K562 (cell line): ENCODE measurements around the gene CFAP92. TPM values are rescaled to one million over a fixed set of nuclear protein-coding genes. Genes with fewer than 3 reads are reported as not detected.

ENCODE experiments used
- ATF7 ChIP-seq: fragments of 450-650 bp; IDR thresholded peaks from 2 replicates; pipeline ENCODE4 v1.7.1; 2014; ENCODE audit warnings: mild to moderate bottlenecking, moderate library complexity
- CTBP1 ChIP-seq: fragments of 450-650 bp; IDR thresholded peaks from 2 replicates; pipeline ENCODE4 v1.6.1; 2016; ENCODE audit warnings: borderline replicate concordance
- FIP1L1 ChIP-seq: fragments of 200-400 bp; formaldehyde crosslinking; IDR thresholded peaks from 2 replicates; pipeline ENCODE4 v1.6.1; 2018; ENCODE audit warnings: mild to moderate bottlenecking, low read depth, low read length; ENCODE audit not compliant: poor library complexity, severe bottlenecking
- GTF2F1 ChIP-seq: IDR thresholded peaks from 2 replicates; pipeline ENCODE4 v1.6.1; 2011; ENCODE audit warnings: low read depth, low read length, improper control_type of control experiment
- HDAC2 ChIP-seq: fragments of 450-650 bp; IDR thresholded peaks from 2 replicates; pipeline ENCODE4 v1.6.1; 2016; ENCODE audit warnings: mild to moderate bottlenecking
- MAFG ChIP-seq: fragments of 450-650 bp; conservative IDR thresholded peaks from 2 replicates; pipeline ENCODE4 v1.6.1; 2016; ENCODE audit warnings: missing genetic modification characterization, missing compliant biosample characterization
- MECOM ChIP-seq: fragments of 250-450 bp; sonication (Bioruptor Pico); IDR thresholded peaks from 2 replicates; pipeline ENCODE4 v1.8.0; 2022; ENCODE audit warnings: inconsistent platforms
- MEF2D ChIP-seq: conservative IDR thresholded peaks from 2 replicates; pipeline ENCODE4 v1.6.1; 2016; ENCODE audit warnings: low read depth, missing genetic modification characterization, missing compliant biosample characterization
- MITF ChIP-seq: IDR thresholded peaks from 2 replicates; pipeline ENCODE4 v1.6.1; 2014; ENCODE audit warnings: antibody characterized with exemption
- PHF20 ChIP-seq: fragments of 450-650 bp; IDR thresholded peaks from 2 replicates; pipeline ENCODE4 v1.6.1; 2018; ENCODE audit not compliant: partially characterized antibody
- POLR2G ChIP-seq: fragments of 200-400 bp; formaldehyde crosslinking; IDR thresholded peaks from 2 replicates; pipeline ENCODE4 v1.6.1; 2017; ENCODE audit warnings: low read depth, mild to moderate bottlenecking, antibody characterized with exemption, low read length, moderate library complexity
- RBBP5 ChIP-seq: fragments of 200-600 bp; sonication (generic); IDR thresholded peaks from 2 replicates; pipeline ENCODE4 v1.6.1; 2012; ENCODE audit warnings: borderline replicate concordance, mild to moderate bottlenecking, low read length, control low read depth, inconsistent platforms; ENCODE audit not compliant: insufficient read depth, poor library complexity, severe bottlenecking
- SMARCC2 ChIP-seq: fragments of 450-650 bp; IDR thresholded peaks from 2 replicates; pipeline ENCODE4 v1.6.1; 2017; ENCODE audit warnings: antibody characterized with exemption, moderate library complexity, mild to moderate bottlenecking, low read depth
- SREBF1 ChIP-seq: fragments of 150-350 bp; IDR thresholded peaks from 2 replicates; pipeline ENCODE4 v1.6.1; 2014; ENCODE audit warnings: antibody characterized with exemption, low read depth, low read length, borderline replicate concordance
- SRSF7 ChIP-seq: fragments of 200-400 bp; formaldehyde crosslinking; optimal IDR thresholded peaks from 2 replicates; pipeline ENCODE3; 2017; ENCODE audit warnings: mild to moderate bottlenecking, low read depth, low read length
- ZEB2 ChIP-seq: fragments of 450-650 bp; IDR thresholded peaks from 2 replicates; pipeline ENCODE4 v1.6.1; 2016
- ZNF354B ChIP-seq: fragments of 250-450 bp; sonication (Bioruptor Pico); IDR thresholded peaks from 2 replicates; pipeline ENCODE4 v1.4.0; 2020
- ZNF583 ChIP-seq: fragments of 250-450 bp; sonication (Bioruptor Pico); IDR thresholded peaks from 2 replicates; pipeline ENCODE4 v1.4.0; 2020
- polyA plus RNA-seq, 8 experiments: library from polyadenylated mRNA; depleted of rRNA in 4 of 8; stranded (reverse) in 5 of 8; unstranded in 3 of 8; fragments of >200 nt; fragmentation: Nextera tagmentation in 2 of 8; fragmentation: Illumina TruSeq in 1 of 8; extraction: Ambion mirVana in 2 of 8; extraction: Trizol in 1 of 8; gene quantifications; 2 replicates each; pipeline versions ENCODE4 v1.2.1 to v1.2.3, GENCODE V29; 2011 to 2014; ENCODE audit warnings: inconsistent platforms in 1 of 8, missing spikeins in 1 of 8
- total RNA-seq, 7 experiments: library from RNA; depleted of rRNA in 6 of 7; stranded (reverse); fragments of >200 nt in 6 of 7; fragmentation: Illumina TruSeq in 2 of 7; extraction: Trizol in 2 of 7; gene quantifications; 2 replicates each; pipeline versions ENCODE4 v1.2.1 to v1.2.3, GENCODE V29; 2011 to 2021; ENCODE audit warnings: low replicate concordance in 1 of 7
- TF ChIP-seq, protein P1 (sequence below): fragments of 450-650 bp; IDR thresholded peaks from 2 replicates; pipeline ENCODE4 v1.6.1; 2017; ENCODE audit warnings: antibody characterized with exemption, mild to moderate bottlenecking
- TF ChIP-seq, protein P2 (sequence below): sonication (generic); formaldehyde crosslinking; IDR thresholded peaks from 2 replicates; pipeline ENCODE4 v1.8.0; 2022; ENCODE audit warnings: mild to moderate bottlenecking, missing genetic modification reagents, borderline replicate concordance
- TF ChIP-seq, protein P3 (sequence below): sonication (generic); formaldehyde crosslinking; IDR thresholded peaks from 2 replicates; pipeline ENCODE4 v1.9.0; 2022; ENCODE audit warnings: mild to moderate bottlenecking, missing genetic modification reagents

The CFAP92 gene
- total and polyA plus RNA-seq, 9 of the 15 experiments (the other 6 are each of a cell fraction or from before 2014, with no cell fraction given), result 0.06 to 0.62 (median 0.36) TPM

- TF ChIP-seq, protein P1, sequence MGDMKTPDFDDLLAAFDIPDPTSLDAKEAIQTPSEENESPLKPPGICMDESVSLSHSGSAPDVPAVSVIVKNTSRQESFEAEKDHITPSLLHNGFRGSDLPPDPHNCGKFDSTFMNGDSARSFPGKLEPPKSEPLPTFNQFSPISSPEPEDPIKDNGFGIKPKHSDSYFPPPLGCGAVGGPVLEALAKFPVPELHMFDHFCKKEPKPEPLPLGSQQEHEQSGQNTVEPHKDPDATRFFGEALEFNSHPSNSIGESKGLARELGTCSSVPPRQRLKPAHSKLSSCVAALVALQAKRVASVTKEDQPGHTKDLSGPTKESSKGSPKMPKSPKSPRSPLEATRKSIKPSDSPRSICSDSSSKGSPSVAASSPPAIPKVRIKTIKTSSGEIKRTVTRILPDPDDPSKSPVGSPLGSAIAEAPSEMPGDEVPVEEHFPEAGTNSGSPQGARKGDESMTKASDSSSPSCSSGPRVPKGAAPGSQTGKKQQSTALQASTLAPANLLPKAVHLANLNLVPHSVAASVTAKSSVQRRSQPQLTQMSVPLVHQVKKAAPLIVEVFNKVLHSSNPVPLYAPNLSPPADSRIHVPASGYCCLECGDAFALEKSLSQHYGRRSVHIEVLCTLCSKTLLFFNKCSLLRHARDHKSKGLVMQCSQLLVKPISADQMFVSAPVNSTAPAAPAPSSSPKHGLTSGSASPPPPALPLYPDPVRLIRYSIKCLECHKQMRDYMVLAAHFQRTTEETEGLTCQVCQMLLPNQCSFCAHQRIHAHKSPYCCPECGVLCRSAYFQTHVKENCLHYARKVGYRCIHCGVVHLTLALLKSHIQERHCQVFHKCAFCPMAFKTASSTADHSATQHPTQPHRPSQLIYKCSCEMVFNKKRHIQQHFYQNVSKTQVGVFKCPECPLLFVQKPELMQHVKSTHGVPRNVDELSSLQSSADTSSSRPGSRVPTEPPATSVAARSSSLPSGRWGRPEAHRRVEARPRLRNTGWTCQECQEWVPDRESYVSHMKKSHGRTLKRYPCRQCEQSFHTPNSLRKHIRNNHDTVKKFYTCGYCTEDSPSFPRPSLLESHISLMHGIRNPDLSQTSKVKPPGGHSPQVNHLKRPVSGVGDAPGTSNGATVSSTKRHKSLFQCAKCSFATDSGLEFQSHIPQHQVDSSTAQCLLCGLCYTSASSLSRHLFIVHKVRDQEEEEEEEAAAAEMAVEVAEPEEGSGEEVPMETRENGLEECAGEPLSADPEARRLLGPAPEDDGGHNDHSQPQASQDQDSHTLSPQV, result peak; percentile 40; the same call in 1 of the 2 replicates
- TF ChIP-seq CTBP1 (peak; percentile 91; the same call in 1 of the 2 replicates), ATF7 (peak; percentile 99), GTF2F1 (0 out of 2 replicates have a peak, but pooled peaks have one; percentile 42), MECOM (CRISPR knock-in tag) (no peak), HDAC2 (0 out of 2 replicates have a peak, but pooled peaks have one; percentile 27), SREBF1 (no peak), SMARCC2 (no peak), ZNF354B (CRISPR knock-in tag) (no peak), MAFG (tag) (no peak), MITF (peak; percentile 97), ZEB2 (peak; percentile 49; the same call in 1 of the 2 replicates), RBBP5 (peak; percentile 94), SRSF7 (no peak), PHF20 (peak; percentile 88), ZNF583 (CRISPR knock-in tag) (no peak), MEF2D (tag) (no peak), POLR2G (peak; percentile 87), FIP1L1 (peak; percentile 44)
- TF ChIP-seq, protein P2, sequence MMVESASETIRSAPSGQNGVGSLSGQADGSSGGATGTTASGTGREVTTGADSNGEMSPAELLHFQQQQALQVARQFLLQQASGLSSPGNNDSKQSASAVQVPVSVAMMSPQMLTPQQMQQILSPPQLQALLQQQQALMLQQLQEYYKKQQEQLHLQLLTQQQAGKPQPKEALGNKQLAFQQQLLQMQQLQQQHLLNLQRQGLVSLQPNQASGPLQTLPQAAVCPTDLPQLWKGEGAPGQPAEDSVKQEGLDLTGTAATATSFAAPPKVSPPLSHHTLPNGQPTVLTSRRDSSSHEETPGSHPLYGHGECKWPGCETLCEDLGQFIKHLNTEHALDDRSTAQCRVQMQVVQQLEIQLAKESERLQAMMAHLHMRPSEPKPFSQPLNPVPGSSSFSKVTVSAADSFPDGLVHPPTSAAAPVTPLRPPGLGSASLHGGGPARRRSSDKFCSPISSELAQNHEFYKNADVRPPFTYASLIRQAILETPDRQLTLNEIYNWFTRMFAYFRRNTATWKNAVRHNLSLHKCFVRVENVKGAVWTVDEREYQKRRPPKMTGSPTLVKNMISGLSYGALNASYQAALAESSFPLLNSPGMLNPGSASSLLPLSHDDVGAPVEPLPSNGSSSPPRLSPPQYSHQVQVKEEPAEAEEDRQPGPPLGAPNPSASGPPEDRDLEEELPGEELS (CRISPR knock-in tag), result peak; percentile 92
- TF ChIP-seq, protein P3, sequence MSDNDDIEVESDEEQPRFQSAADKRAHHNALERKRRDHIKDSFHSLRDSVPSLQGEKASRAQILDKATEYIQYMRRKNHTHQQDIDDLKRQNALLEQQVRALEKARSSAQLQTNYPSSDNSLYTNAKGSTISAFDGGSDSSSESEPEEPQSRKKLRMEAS (CRISPR knock-in tag), result peak; percentile 100
Observed at GRCh38 chr3:128879125-128879969, 114.5 kb downstream of the CFAP92 start, which contains the start of gene ACAD9 (continued).
